IPS DF 4.7 (cell line): ENCODE measurements around the gene DMXL1.
"Not testable (repeated sequence)": the region's sequence is repeated elsewhere in the genome, so short reads cannot be mapped to it uniquely, and the experiment has no call there.

ENCODE experiments used
- DNase-seq: peaks from one replicate; pipeline ENCODE4 v3.0.0-alpha.2; 2013; ENCODE audit warnings: low spot score; ENCODE audit errors: extremely low read depth

Gene DMXL1

GRCh38 chr5:119120893-119121292 lies 50.0 kb downstream of the DMXL1 start:
- DNase-seq: no peak

DNA sequence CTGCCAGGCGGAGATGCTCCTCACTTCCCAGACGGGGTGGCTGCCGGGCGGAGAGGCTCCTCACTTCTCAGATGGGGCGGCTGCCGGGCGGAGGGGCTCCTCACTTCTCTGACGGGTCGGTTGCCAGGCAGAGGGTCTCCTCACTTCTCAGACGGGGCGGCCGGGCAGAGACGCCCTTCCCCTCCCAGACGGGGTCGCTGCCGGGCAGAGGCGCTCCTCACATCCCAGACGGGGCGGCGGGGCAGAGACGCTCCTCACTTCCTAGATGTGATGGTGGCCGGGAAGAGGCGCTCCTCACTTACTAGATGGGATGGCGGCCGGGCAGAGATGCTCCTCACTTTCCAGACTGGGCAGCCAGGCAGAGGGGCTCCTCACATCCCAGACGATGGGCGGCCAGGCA lies 51.6 kb downstream of the DMXL1 start:
- DNase-seq: not testable (repeated sequence)

GRCh38 chr5:119123280-119123679 lies 52.4 kb downstream of the DMXL1 start:
- no peak for DNase-seq

GRCh38 chr5:119129770-119130169 lies 58.9 kb downstream of the DMXL1 start:
- DNase-seq: no peak

GRCh38 chr5:119131530-119132304 lies 60.8 kb downstream of the DMXL1 start:
- DNase-seq: no peak

DNA sequence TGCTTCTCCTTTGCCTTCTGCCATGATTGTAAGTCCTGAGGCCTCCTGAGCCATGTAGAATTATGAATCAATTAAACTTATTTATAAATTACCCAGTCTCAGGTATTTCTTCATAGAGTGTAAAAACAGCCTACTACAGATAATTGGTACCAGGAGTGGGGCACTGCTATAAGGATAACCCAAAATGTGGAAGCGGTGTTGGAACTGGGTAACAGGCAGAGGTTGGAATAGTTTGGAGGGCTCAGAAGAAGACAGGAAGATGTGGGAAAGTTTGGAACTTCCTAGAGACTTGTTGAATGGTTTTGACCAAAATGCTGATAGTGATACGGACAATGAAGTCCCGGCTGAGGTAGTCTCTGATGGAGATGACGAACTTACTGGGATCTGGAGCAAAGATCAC lies 64.9 kb downstream of the DMXL1 start:
- not testable (repeated sequence) for DNase-seq

DNA sequence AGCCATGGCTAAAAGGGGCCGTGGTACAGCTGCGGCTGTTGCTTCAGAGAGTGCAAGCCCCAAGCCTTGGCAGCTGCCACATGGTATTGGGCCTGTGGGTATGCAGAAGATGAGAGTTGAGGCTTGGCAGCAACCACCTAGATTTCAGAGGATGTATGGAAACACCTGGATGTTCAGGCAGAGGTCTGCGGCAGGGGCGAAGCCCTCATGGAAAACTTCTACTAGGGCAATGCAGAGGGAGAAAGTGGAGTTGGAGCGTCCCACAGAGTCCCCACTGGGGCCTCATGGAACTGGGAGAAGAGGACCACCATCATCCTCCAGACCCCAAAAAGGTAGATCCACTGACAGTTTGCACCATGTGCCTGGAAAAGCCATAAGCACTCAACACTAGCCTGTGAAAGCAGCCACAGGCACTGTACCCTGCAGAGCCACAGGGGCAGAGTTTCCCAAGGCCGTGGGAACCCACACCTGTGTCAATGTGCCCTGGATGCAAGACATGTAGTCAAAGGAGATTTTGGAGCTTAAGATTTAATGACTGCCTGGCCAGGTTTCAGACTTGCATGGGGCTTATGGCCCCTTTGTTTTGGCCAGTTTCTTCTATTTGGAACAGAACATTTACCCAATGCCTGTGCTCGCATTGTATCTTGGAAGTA lies 65.9 kb downstream of the DMXL1 start:
- no peak for DNase-seq

DNA sequence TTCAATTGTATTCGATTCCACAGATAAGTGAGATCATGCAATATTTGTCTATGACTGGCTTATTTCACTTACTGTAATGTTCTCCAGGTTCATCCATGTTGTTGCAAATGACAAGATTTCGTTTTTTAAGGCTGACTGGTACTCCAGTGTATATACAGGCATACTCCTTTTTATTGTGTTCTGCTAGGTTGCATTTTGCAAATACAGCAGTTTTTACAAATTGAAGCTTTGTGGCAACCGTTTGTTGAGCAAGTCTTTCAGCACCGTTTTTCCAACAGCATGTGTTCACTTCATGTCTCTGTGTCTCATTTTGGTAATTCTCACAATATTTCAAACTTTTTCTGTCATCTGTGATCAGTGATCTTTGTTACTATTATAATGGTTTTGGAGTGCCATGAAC lies 82.7 kb downstream of the DMXL1 start:
- DNase-seq: no peak

GRCh38 chr5:119158144-119158543 lies 87.3 kb downstream of the DMXL1 start:
- DNase-seq: no peak

DNA sequence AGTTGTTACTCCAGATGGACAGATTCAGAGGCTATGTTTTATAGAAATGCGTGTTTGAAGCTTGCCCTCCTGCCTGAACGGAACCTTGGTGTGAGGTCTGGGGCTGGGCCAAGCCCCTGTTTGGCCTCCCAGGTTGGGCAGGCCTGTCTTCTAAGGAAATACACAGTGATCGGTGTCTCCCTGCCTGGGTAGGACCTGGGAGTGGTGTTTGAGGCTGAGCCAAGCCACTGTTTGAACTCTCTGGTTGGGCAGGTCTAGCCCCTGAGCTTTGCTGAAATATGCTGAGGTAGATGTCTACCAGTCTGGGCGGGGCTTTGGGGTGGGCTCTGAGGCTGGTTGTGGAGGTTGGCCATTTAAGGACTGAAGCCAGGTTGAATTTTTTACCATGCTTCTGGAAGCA lies 90.5 kb downstream of the DMXL1 start:
- DNase-seq: no peak

- no peak for DNase-seq
Measured at GRCh38 chr5:119166026-119166425, 95.1 kb downstream of the DMXL1 start.

DNA sequence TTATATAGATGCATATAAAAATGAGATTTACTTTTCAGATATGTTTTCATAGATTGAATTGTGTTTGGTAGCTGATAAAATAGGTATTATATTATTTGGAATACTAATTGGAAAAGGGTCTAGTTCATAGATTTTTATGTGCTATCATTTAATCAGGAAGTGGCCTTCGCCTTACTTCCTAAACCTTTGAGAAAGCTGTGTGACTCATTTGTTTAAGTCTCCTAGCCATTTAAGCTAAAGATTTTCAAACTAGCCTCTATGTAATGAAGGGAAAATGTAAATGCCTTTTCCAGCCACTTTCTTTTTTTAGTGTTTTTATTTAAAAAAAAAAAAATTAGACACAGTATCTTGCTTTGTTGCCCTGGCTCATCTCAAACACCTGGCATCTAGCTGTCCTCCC lies 97.5 kb downstream of the DMXL1 start:
- no peak for DNase-seq

DNA sequence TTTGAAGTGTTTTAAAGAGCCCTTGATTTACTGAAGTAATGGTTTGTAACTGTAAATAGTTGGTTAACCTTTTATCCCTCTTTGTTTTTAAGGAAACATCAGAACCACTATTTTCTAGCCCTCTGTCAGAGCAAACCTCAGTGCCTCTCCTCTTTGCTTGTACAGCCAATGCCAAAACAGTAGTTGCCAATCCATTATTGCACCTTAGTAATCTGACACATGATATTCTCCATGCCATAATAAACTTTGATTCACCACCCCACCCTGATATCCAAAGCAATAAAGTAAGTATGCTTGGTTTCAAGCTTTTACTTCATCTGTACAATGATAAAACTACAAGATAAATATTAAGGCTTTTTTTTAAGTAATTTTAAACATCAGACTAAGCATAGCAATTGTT lies 100.8 kb downstream of the DMXL1 start:
- DNase-seq: no peak

DNA sequence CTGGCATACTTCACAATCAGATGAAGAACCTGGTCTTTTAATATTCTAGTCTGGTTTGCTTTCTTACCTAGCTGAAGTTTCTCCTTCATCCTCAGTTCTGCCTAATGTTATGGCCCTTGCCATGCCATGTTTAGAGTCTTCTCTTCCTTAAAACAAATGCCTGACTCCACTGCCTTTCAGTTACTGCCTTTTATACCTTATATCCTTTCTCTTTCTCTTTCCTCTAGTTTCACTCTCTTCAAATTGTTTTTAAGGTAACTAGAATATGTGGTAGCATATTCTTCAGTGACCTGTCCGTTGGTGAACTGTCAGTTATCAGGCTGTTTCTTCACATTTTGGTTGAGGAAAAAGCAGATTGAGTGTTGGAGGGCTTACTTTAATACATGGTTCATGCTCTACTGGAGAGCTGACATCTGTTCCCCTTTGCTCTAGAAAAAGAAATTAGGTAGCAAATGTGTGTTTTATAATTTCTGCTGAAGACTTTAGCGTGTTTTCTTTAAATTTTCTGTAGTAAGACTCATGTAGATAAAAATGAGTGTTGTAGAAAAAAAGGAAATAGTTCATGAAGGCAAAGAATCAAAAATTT lies 103.8 kb downstream of the DMXL1 start:
- no peak for DNase-seq

DNA sequence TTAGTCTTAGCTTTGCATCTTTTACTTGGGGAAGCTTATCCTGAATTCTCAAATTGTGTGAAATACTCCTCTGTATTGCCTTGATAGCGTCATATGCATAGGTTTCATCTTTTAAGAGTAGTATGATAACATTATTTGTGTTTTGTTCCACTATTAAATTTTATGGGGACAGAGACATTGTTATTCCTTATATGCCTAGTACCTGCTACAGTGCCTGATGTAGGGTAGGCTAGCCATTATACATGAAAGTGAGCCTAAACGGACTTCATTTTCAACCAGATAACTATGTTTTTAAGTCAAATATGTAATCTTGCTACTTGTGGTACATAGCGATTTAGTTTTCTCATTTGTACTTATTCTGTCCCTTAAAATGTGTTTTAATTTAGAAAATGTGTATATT lies 105.9 kb downstream of the DMXL1 start:
- DNase-seq: no peak

DNA sequence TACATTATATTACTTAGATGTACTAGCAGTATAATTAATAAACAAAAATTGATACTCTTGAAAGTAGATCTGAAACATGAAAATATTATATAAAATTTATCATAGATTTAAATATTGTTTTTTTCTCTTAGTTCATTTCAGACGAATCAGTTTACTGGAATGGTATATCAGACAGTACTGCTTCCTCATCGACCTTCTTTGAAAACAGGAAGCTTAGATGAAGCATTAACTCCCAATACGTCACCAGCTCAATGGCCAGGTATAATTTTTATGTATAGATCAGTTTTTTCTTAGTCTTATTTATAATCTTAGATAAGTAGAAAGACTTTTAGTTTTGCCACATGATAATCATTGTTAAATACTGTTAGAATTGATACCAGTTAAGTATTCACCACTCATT lies 106.3 kb downstream of the DMXL1 start:
- DNase-seq: no peak

- no peak for DNase-seq
Measured at GRCh38 chr5:119178435-119178834, 107.5 kb downstream of the DMXL1 start.

DNA sequence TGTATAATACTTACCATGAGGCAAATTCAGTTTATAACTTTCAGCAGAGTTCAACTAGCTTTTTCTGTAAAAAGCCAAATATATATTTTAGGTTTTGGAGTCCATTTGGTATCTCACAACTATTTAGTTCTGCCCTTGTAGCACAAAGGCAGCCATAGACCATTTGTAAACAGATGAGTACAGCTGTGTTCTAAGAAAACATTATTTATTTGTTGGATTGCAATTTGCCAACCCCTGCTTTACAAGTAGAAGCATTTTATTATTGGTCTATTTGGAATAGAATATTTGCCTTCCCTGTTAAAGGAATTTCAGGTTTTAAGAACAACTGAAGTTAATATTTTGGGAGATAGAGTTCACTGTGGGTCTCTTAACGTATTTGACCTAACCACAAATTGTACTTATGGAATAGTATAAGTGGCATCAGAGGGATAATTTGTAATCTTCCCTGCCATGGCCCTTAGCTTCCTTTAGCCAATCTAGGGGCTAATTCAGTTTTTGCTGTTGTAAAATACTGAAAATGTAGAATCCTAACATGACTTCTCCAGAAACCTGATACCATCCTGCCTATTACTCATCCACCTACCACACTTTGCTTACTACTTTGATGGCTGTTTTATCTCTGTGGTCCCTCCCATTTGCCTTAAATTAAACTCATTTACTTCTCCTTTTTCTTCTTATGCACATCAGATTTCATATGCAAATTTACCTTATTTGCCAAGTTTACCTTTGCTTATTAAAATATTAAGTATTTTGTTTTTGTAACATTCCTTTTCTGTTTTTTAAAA lies 109.2 kb downstream of the DMXL1 start:
- DNase-seq: no peak

DNA sequence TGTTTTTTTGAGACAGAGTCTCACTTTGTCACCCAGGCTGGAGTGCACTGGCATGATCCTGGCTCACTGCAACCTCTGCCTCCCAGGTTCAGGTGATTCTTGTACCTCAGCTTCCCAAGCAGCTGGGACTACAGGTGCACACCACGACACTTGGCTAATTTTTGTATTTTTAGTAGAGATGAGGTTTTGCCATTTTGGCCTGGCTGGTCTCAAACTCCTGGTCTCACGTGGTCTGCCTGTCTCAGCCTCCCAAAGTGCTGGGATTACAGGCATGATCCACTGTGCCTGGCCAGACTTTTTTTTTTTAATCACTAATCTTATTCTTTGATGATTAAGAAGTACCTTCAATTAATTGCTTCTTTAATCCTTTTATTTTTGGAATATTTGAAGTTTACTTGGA lies 114.6 kb downstream of the DMXL1 start:
- not testable (repeated sequence) for DNase-seq

- no peak for DNase-seq
Measured at GRCh38 chr5:119187776-119188529, 117.1 kb downstream of the DMXL1 start.

DNA sequence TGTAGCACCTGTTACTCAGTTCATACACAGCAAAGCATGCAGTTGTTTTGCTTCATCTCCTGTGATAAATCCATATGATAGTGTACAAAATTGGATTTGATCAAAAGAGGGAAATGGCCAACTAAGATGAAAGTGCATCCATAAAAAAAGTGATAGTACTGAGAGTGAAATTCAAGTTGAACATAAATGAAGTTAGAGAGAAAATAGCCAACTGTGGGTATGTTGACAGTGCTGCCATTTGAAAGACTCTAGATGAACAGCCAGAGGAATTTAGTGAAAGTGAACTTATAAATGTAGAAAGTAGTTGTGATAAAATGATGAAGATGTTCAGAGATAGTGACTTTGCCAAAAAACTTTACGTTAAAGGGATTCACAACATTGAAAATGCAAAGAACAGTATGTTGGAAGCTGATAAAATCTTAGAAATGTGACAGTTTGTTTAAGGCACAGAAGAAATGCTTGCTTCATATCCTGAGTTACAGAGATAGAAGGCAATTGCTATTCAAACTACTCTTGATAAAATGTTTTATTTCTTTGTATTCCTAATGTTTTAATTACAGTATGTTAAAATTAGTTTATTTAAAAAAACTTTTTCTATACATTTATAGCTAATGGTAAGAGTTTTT lies 119.7 kb downstream of the DMXL1 start:
- DNase-seq: no peak
